Karpas-422 (cell line): Measurements from ENCODE around the gene ZNF19. TPM values are rescaled to one million over a fixed set of nuclear protein-coding genes. Genes with fewer than 3 reads are reported as not detected.

Experiments used
- DNase-seq: peaks from one replicate; pipeline ENCODE4 v3.0.0-alpha.2; 2015
- H2AFZ ChIP-seq: fragments of 200-600 bp; sonication (generic); 2 replicates; pipeline ENCODE4 v1.6.1; 2014; ENCODE audit warnings: antibody characterized with exemption, low read length, mixed read lengths
- H3K27ac ChIP-seq: fragments of 200-600 bp; sonication (generic); 2 replicates; pipeline ENCODE4 v1.5.1; 2014; ENCODE audit warnings: mild to moderate bottlenecking, low read length, moderate library complexity
- H3K27me3 ChIP-seq: fragments of 200-600 bp; sonication (generic); 2 replicates; pipeline ENCODE4 v1.6.1; 2014; ENCODE audit warnings: low read length, mixed read lengths
- H3K36me3 ChIP-seq: fragments of 200-600 bp; sonication (generic); 2 replicates; pipeline ENCODE4 v1.6.1; 2014; ENCODE audit warnings: low read length, mixed read lengths; ENCODE audit not compliant: insufficient read depth
- H3K4me1 ChIP-seq: fragments of 200-600 bp; sonication (generic); 2 replicates; pipeline ENCODE4 v1.6.1; 2014; ENCODE audit warnings: mild to moderate bottlenecking, low read length, mixed read lengths
- H3K4me2 ChIP-seq: fragments of 200-600 bp; sonication (generic); 2 replicates; pipeline ENCODE4 v1.6.1; 2014; ENCODE audit warnings: low read length, low read depth, mild to moderate bottlenecking; ENCODE audit not compliant: poor library complexity, severe bottlenecking
- H3K4me3 ChIP-seq: fragments of 200-600 bp; sonication (generic); 2 replicates; pipeline ENCODE4 v1.5.1; 2014; ENCODE audit warnings: mild to moderate bottlenecking, antibody characterized with exemption, low read length, mixed read lengths
- H3K79me2 ChIP-seq: fragments of 200-600 bp; sonication (generic); 2 replicates; pipeline ENCODE4 v1.6.1; 2014; ENCODE audit warnings: mild to moderate bottlenecking, low read length, mixed read lengths
- H3K9ac ChIP-seq: fragments of 200-600 bp; sonication (generic); 2 replicates; pipeline ENCODE4 v1.6.0; 2014; ENCODE audit warnings: low read length
- H3K9me2 ChIP-seq: fragments of 200-600 bp; sonication (generic), shearing (Covaris generic); replicated peaks from 2 replicates; pipeline ENCODE4 v1.6.0; 2014; ENCODE audit warnings: mild to moderate bottlenecking, low read length, moderate library complexity; ENCODE audit not compliant: insufficient read depth
- H3K9me3 ChIP-seq: fragments of 300-700, 200-600 bp; sonication (generic); 2 replicates; pipeline ENCODE4 v1.6.1; 2014; ENCODE audit warnings: low read length, mixed read lengths
- H4K20me1 ChIP-seq: fragments of 200-600 bp; sonication (generic); 2 replicates; pipeline ENCODE4 v1.6.1; 2014; ENCODE audit warnings: mild to moderate bottlenecking, antibody characterized with exemption, low read length, low read depth; ENCODE audit not compliant: insufficient read depth
- total RNA-seq: library from RNA; depleted of rRNA; stranded (reverse); fragments of >200 nt; shearing (Covaris generic); gene quantifications from 2 replicates; pipeline ENCODE4 v1.2.3, GENCODE V29; 2014; ENCODE audit warnings: low replicate concordance

ZNF19 gene
- total RNA-seq, 1 experiment from 2014 or later, result 6.6 TPM

DNA sequence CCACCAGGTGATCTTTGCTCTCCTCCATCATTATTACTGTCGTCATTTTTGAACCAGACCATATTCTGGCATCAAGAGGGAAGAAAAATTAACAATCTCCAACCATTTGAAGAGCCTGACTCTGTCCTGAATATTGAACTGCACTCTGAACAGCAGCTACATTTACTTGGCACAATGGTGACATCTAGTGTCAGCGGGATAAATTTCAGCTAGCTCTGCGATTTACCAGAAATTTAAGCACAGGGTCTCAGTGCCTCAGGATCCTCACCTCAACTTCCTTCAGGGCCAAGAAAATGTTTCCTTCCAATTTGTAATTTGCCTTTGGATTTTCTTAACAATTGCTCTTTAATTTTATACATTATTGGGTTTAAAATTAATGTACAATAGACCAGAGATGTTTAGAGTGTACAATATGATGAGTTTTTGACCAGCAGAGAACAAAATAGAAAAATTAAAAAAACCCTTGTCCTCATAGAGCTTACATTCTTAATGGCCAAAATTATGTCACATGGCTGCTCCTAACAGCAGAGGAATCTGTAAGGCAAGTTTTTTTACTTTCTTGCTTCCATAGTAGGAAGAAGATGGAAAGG, 10.7 kb upstream of the ZNF19 start:
- peak; percentile 85 for DNase-seq
- H4K20me1 ChIP-seq, result no peaks in the 10 kb centered on the region
- H2AFZ ChIP-seq, result no peak overlapping the region

DNA sequence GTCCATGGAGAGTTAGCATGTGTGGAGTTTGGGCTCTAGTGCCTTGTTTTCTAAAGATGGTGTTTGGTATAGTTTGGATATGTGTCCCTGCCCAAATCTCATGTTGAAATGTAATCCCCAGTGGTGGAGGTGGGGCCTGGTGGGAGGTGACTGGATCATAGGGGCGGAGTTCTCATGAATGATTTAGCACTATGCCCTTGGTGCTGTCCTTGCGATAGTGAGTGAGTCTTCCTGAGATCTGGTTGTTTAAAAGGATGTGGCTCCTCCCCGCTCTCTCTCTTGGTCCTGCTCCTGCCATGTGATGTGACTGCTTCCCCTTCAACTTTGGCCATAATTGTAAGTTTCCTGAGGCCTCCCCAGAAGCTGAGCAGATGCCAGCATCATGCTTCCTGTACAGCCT, 8.9 kb upstream of the ZNF19 start:
- Histone ChIP-seq H3K9me3 (no peaks in the 10 kb centered on the region), H3K4me1 (no peaks in the 10 kb centered on the region), H3K4me2 (no peak overlapping the region), H3K79me2 (no peaks in the 10 kb centered on the region), H3K9ac (no peak overlapping the region), H2AFZ (no peak overlapping the region), H4K20me1 (no peaks in the 10 kb centered on the region), H3K27me3 (no peaks in the 10 kb centered on the region), H3K4me3 (no peak overlapping the region), H3K9me2 (no peaks in the 10 kb centered on the region), H3K27ac (no peak overlapping the region), H3K36me3 (no peaks in the 10 kb centered on the region)
- DNase-seq, result no peak

More for the DNA sequence above, 10.7 kb upstream of the ZNF19 start:
- no peaks in the 10 kb centered on the region for H3K4me1 ChIP-seq
- no peak overlapping the region for H3K4me3 ChIP-seq
- H3K9me2 ChIP-seq, result no peaks in the 10 kb centered on the region
- H3K36me3 ChIP-seq, result no peaks in the 10 kb centered on the region
- no peak overlapping the region for H3K9ac ChIP-seq
- H3K9me3 ChIP-seq, result no peaks in the 10 kb centered on the region
- H3K79me2 ChIP-seq, result no peaks in the 10 kb centered on the region
- no peaks in the 10 kb centered on the region for H3K27me3 ChIP-seq
- H3K27ac ChIP-seq, result no peak overlapping the region
- no peak overlapping the region for H3K4me2 ChIP-seq

DNA sequence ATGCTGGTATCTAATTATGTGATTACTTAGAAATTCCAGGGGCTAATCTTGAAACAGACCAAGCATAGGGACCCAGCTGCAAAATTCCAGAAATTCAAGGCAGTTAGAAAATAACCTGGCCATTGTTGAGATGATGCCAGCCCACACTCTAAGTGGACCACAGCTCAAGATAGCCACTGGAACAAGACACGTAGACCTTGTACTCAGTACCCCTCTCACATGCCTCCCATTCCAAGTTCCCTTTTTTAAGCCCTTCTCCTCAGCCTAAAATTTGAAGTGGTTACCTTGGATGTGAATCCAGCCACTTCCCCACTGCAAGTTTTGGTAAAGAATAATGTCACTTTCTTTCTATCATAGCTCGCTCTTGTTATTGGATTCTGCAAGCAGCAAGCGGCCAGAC, 4.1 kb upstream of the ZNF19 start:
- Histone ChIP-seq H3K9me2 (no peaks in the 10 kb centered on the region), H3K4me2 (no peak overlapping the region), H3K27me3 (no peaks in the 10 kb centered on the region), H3K9ac (no peak overlapping the region), H4K20me1 (no peaks in the 10 kb centered on the region), H3K4me1 (no peaks in the 10 kb centered on the region), H3K27ac (no peak overlapping the region), H3K79me2 (no peaks in the 10 kb centered on the region), H2AFZ (no peak overlapping the region), H3K36me3 (no peaks in the 10 kb centered on the region), H3K4me3 (no peak overlapping the region), H3K9me3 (no peaks in the 10 kb centered on the region)
- DNase-seq, result no peak

DNA sequence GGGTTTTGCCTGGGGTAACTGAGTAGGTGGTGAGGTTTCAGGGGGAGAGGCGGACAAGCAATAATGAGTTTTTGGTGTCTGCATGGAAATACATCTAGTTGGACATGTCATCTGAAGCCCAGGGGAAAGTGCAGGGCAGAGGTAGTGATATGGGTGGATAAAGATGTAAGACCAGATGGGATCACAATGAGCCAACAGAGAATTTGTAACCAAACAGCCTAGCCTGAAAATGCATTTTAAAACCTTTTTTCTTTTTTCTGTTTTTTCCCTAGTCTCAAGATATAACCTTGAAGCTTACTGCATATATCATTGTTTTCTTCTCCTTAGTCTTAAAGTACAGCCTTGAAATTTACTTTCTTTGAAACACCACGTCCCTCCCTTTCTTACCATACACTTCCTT, 3.7 kb upstream of the ZNF19 start:
- H3K4me1 ChIP-seq, result no peaks in the 10 kb centered on the region
- H3K9me3 ChIP-seq, result no peaks in the 10 kb centered on the region
- DNase-seq, result no peak
- no peaks in the 10 kb centered on the region for H4K20me1 ChIP-seq
- no peaks in the 10 kb centered on the region for H3K9me2 ChIP-seq
- H3K4me3 ChIP-seq, result no peak overlapping the region
- H3K27ac ChIP-seq, result no peak overlapping the region
- no peaks in the 10 kb centered on the region for H3K27me3 ChIP-seq
- no peaks in the 10 kb centered on the region for H3K79me2 ChIP-seq
- H3K4me2 ChIP-seq, result no peak overlapping the region
- no peak overlapping the region for H3K9ac ChIP-seq
- no peaks in the 10 kb centered on the region for H3K36me3 ChIP-seq
- H2AFZ ChIP-seq, result no peak overlapping the region

DNA sequence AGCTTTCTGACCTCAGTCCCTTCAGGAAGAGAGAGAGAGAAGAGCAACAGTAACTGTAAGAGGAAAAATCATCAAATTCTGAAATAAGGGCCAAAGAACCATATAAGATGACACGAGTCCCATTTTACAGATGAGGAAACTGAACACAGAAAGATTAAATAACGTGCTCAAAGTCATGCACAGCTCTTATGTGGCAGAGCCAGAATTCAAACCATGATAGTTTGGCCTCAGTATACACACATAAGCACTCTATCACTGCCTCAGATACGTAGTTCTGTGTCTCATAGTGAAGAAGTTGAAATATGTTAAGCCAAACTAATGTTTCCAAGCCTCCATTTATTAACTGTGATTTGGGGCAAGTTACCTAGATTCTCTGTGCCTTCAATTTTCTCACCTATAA, 1.9 kb upstream of the ZNF19 start:
- Histone ChIP-seq H3K4me1 (no peaks in the 10 kb centered on the region), H3K9me2 (no peaks in the 10 kb centered on the region)
- no peak for DNase-seq

DNA sequence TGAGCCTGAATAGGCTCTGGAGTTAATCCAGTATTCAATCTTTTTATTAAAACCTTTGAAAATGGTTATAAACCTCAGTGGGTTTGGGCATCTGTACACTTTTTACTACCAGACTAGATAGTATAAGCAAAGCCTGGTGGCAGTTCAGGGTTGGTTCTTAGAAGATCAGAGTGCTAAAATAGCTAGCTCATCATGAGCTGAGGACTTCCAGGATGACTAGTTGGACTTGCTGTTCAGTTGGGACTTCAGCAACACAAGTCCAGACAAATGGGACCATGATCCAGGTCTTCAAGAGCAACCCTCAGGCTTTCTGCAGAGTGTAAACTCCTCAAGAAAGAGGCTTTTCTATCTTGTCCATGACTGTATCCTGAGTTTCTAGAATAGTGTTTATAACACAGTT, 1.2 kb upstream of the ZNF19 start:
- H3K9me2 ChIP-seq, result no peaks in the 10 kb centered on the region
- no peaks in the 10 kb centered on the region for H3K4me1 ChIP-seq
- H3K36me3 ChIP-seq, result no peaks in the 10 kb centered on the region
- H3K79me2 ChIP-seq, result no peaks in the 10 kb centered on the region
- H3K27ac ChIP-seq, result no peak overlapping the region
- H2AFZ ChIP-seq, result no peak overlapping the region
- H3K4me3 ChIP-seq, result no peak overlapping the region
- H4K20me1 ChIP-seq, result no peaks in the 10 kb centered on the region
- no peak overlapping the region for H3K4me2 ChIP-seq
- H3K9ac ChIP-seq, result no peak overlapping the region
- H3K9me3 ChIP-seq, result no peaks in the 10 kb centered on the region
- no peak for DNase-seq
- no peaks in the 10 kb centered on the region for H3K27me3 ChIP-seq

More for the DNA sequence above, 1.9 kb upstream of the ZNF19 start:
- Histone ChIP-seq H3K27me3 (no peaks in the 10 kb centered on the region), H3K27ac (no peak overlapping the region), H3K79me2 (no peaks in the 10 kb centered on the region), H3K9ac (no peak overlapping the region), H3K9me3 (no peaks in the 10 kb centered on the region), H4K20me1 (no peaks in the 10 kb centered on the region), H2AFZ (no peak overlapping the region), H3K4me2 (no peak overlapping the region), H3K4me3 (no peak overlapping the region), H3K36me3 (no peaks in the 10 kb centered on the region)

DNA sequence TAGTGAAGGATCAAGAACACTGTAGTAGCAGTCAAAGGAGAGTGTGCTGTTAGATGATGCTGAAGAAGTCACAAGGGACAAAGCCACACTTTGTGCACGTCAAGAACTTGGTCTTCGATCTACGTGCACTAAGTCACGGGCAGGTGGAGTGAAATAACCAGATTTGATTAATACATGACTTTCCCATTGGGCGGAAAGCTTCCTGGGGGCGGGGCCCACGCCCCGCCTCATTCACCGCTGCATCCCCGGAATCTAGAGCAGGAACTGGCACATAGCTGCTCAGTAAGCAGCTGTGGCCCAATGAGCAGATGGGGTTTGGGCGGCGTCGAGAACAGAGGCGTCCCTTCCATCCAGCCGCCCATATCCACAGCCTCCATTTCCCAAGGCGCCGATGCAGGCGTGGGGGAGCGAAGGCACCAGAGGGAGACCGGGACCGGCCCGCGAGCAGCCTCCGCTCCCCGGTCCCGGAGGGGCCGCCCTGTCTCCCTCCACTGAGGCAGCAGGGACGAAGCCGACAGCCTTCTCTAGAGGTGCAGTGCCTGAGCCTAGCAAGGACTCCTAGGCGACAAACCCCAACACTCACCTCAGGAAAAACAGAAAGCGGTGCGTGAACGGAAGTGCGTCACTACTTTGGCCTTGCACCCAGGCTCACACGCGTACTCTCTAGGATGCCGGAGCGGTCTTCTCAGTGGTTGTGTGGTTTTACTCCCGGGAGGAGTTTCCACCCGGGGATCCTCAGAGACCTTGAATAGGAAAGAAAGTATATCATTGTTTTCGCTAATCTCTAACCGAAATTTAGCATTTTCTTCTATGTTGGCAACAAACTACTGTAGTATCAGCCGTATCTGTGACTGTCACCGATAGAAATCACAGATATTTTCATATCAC, 4.9 kb downstream of the ZNF19 start:
- Histone ChIP-seq H3K27me3 (no peaks in the 10 kb centered on the region), H3K36me3 (no peaks in the 10 kb centered on the region), H2AFZ (peak overlapping the region; percentile 91), H3K9me3 (no peaks in the 10 kb centered on the region), H3K27ac (peak overlapping the region; percentile 85), H3K79me2 (no peaks in the 10 kb centered on the region; the same call in 1 of the 2 replicates), H4K20me1 (no peaks in the 10 kb centered on the region), H3K9me2 (no peaks in the 10 kb centered on the region), H3K4me1 (peaks cover 23% of the 10 kb centered on the region), H3K4me3 (peak overlapping the region; percentile 89), H3K4me2 (peak overlapping the region; percentile 81), H3K9ac (peak overlapping the region; percentile 85)
- peak; percentile 95 for DNase-seq

DNA sequence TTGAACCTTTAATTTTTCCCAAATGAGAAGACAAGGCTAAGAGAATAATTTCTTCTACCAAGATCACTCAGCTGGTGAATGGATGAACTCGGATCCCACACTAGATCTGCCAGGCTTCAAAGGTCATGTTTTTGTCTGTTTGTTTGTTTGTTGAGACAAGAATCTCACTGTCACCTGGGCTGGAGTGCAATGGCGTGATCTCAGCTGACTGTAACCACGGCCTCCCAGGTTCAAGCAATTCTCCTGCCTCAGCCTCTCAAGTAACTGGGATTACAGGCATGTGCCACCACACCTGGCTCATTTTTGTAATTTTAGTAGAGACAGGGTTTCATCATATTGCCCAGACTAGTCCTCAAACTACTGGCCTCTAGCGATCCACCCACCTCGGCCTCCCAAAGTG, 6.6 kb downstream of the ZNF19 start:
- H3K9ac ChIP-seq, result no peak overlapping the region
- no peak for DNase-seq

More for the DNA sequence above, 6.6 kb downstream of the ZNF19 start:
- Histone ChIP-seq H2AFZ (no peak overlapping the region), H3K79me2 (no peaks in the 10 kb centered on the region; the same call in 1 of the 2 replicates), H3K4me1 (peaks cover 23% of the 10 kb centered on the region), H3K9me3 (no peaks in the 10 kb centered on the region), H3K4me2 (no peak overlapping the region), H3K27me3 (no peaks in the 10 kb centered on the region), H3K9me2 (no peaks in the 10 kb centered on the region), H3K27ac (no peak overlapping the region), H4K20me1 (no peaks in the 10 kb centered on the region), H3K4me3 (no peak overlapping the region), H3K36me3 (no peaks in the 10 kb centered on the region)
